H1 (cell line): ENCODE results near the gene LAMA3. TPM values are rescaled to one million over a fixed set of nuclear protein-coding genes. Genes with fewer than 3 reads are reported as not detected.

Experiments used
- BCL11A ChIP-seq, 2 experiments: IDR thresholded peaks; one replicate each; pipeline ENCODE4 v1.6.1; 2011; ENCODE audit warnings: low read depth in 2 of 2, low read length in 2 of 2, mild to moderate bottlenecking in 2 of 2
- CHD1 ChIP-seq: IDR thresholded peaks from 2 replicates; pipeline ENCODE4 v1.6.1; 2012; ENCODE audit warnings: low read depth, low read length, improper control_type of control experiment
- CTBP2 ChIP-seq: IDR thresholded peaks from 2 replicates; pipeline ENCODE4 v1.7.0; 2011; ENCODE audit warnings: borderline replicate concordance, mild to moderate bottlenecking, moderate library complexity, mixed read lengths, low read length; ENCODE audit not compliant: insufficient read depth, insufficient read length
- SAP30 ChIP-seq: fragments of 300-600 bp; sonication (generic); IDR thresholded peaks from 2 replicates; pipeline ENCODE4 v1.7.1; 2012; ENCODE audit warnings: low read length, moderate library complexity, mild to moderate bottlenecking, inconsistent platforms; ENCODE audit not compliant: insufficient read depth, insufficient replicate concordance
- polyA plus RNA-seq, 7 experiments: library from polyadenylated mRNA; depleted of rRNA in 3 of 7; stranded (reverse) in 5 of 7; unstranded in 2 of 7; fragments of >200 nt in 5 of 7; fragments of 200-250 nt in 2 of 7; gene quantifications; 1 replicate in 5 of 7; 2 replicates in 1 of 7; 4 replicates in 1 of 7; pipeline versions ENCODE4 v1.2.1 to v1.2.3, GENCODE V29; 2011 to 2013; ENCODE audit warnings: missing spikeins in 2 of 7, mixed read lengths in 2 of 7
- total RNA-seq: library from RNA; stranded (reverse); fragmentation: NEBNext Ultra II Directional; extraction: Animal tissue kit (Norgen Biotek cat#: 25700); gene quantifications from 2 replicates; pipeline ENCODE4 v1.2.1, GENCODE V29; 2021
- TF ChIP-seq, protein P1 (sequence below): IDR thresholded peaks from 2 replicates; pipeline ENCODE4 v1.6.1; 2012; ENCODE audit warnings: low read length, inconsistent platforms

The LAMA3 gene
- total and polyA plus RNA-seq, 2 of the 8 experiments (the other 6 are each of a cell fraction or from before 2014, with no cell fraction given), result 0.76 to 5.0 TPM

DNA sequence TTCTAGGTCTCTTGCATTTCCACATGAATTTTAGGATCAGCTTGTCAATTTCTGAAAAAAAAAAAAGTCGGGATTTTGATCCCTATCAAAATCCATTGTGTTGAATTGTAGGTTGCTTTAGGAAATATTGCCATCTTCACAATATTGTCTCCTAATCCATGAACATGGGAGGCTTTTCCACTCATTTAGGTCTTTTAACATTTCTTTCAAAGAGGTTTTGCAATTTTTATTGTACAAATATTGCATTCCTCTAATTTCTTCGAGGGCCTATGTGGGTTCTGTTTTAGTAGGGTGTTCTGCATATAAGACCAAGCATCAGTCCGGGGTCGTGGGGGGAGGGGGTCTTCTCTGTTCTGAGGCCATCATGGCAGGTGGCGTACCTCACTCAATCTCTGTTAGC is 725 bp upstream of the LAMA3 start (continued):
- TF ChIP-seq, protein P1, sequence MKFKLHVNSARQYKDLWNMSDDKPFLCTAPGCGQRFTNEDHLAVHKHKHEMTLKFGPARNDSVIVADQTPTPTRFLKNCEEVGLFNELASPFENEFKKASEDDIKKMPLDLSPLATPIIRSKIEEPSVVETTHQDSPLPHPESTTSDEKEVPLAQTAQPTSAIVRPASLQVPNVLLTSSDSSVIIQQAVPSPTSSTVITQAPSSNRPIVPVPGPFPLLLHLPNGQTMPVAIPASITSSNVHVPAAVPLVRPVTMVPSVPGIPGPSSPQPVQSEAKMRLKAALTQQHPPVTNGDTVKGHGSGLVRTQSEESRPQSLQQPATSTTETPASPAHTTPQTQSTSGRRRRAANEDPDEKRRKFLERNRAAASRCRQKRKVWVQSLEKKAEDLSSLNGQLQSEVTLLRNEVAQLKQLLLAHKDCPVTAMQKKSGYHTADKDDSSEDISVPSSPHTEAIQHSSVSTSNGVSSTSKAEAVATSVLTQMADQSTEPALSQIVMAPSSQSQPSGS, result no peak
- no peak for TF ChIP-seq BCL11A (IDR thresholded peaks at IDR 0.05; ENCODE audit: low read depth in 2 of 2, low read length in 2 of 2)
- no peak for TF ChIP-seq SAP30
- TF ChIP-seq CHD1, result no peak
- TF ChIP-seq CTBP2, result no peak
